Neural cell (in vitro differentiated cells): Measurements from ENCODE around the gene ZNF532. TPM values are rescaled to one million over a fixed set of nuclear protein-coding genes. Genes with fewer than 3 reads are reported as not detected.

Source experiments
- H2AFZ ChIP-seq: fragments of 200-600, 300-800 bp; sonication (generic), shearing (Covaris generic); 2 replicates; pipeline ENCODE4 v1.6.0; 2014; ENCODE audit warnings: low read depth, mild to moderate bottlenecking, antibody characterized with exemption, low read length, moderate library complexity
- H3F3A ChIP-seq: fragments of 200-600 bp; shearing (Covaris generic); 2 replicates; pipeline ENCODE4 v1.6.1; 2016; ENCODE audit warnings: mild to moderate bottlenecking, moderate library complexity, mixed read lengths, antibody characterized with exemption, low read length; ENCODE audit not compliant: insufficient read depth, poor library complexity, severe bottlenecking
- H3K27ac ChIP-seq: fragments of 200-600, 300-800 bp; sonication (generic), shearing (Covaris generic); 2 replicates; pipeline ENCODE4 v1.5.1; 2014; ENCODE audit warnings: mild to moderate bottlenecking, low read length, moderate library complexity
- H3K27me3 ChIP-seq: fragments of 300-800, 200-600 bp; sonication (generic), shearing (Covaris generic); 2 replicates; pipeline ENCODE4 v1.6.0; 2014; ENCODE audit warnings: mild to moderate bottlenecking, low read depth, low read length, moderate library complexity; ENCODE audit not compliant: insufficient read depth
- H3K36me3 ChIP-seq: fragments of 300-800, 200-600 bp; sonication (generic), shearing (Covaris generic); 2 replicates; pipeline ENCODE4 v1.5.1; 2014; ENCODE audit warnings: mild to moderate bottlenecking, antibody characterized with exemption, low read length, moderate library complexity; ENCODE audit not compliant: insufficient read depth
- H3K4me2 ChIP-seq: fragments of 300-800, 200-600 bp; sonication (generic), shearing (Covaris generic); 2 replicates; pipeline ENCODE4 v1.6.0; 2014; ENCODE audit warnings: mild to moderate bottlenecking, low read length
- H3K4me3 ChIP-seq: fragments of 300-800, 200-600 bp; sonication (generic), shearing (Covaris generic); 2 replicates; pipeline ENCODE4 v1.5.1; 2014; ENCODE audit warnings: mild to moderate bottlenecking, low read length, moderate library complexity
- H3K79me2 ChIP-seq: fragments of 200-600 bp; shearing (Covaris generic); replicated peaks from 2 replicates; pipeline ENCODE4 v1.6.0; 2014; ENCODE audit warnings: mild to moderate bottlenecking, low read length, moderate library complexity; ENCODE audit not compliant: insufficient read depth
- H3K9ac ChIP-seq: fragments of 300-800, 200-600 bp; sonication (generic), shearing (Covaris generic); 2 replicates; pipeline ENCODE4 v1.6.1; 2016; ENCODE audit warnings: mild to moderate bottlenecking, low read length, mixed read lengths
- H3K9me2 ChIP-seq: fragments of 200-600 bp; shearing (Covaris generic); 2 replicates; pipeline ENCODE4 v1.6.1; 2016; ENCODE audit warnings: mild to moderate bottlenecking, low read length, mixed read lengths; ENCODE audit not compliant: insufficient read depth
- H3K9me3 ChIP-seq: fragments of 200-600, 300-800 bp; sonication (generic), shearing (Covaris generic); 2 replicates; pipeline ENCODE4 v1.6.1; 2016; ENCODE audit warnings: mild to moderate bottlenecking, mixed run types, low read length, moderate library complexity, mixed read lengths
- H4K20me1 ChIP-seq: fragments of 200-600 bp; shearing (Covaris generic); 2 replicates; pipeline ENCODE4 v1.6.1; 2016; ENCODE audit warnings: mild to moderate bottlenecking, mixed run types; ENCODE audit not compliant: insufficient read depth
- CTCF ChIP-seq: fragments of 450-650 bp; IDR thresholded peaks from 2 replicates; pipeline ENCODE4 v1.5.1; 2014; ENCODE audit warnings: antibody characterized with exemption, mild to moderate bottlenecking, moderate library complexity; ENCODE audit not compliant: poor library complexity, severe bottlenecking
- EP300 ChIP-seq: fragments of 450-650 bp; conservative IDR thresholded peaks from 2 replicates; pipeline ENCODE4 v1.6.1; 2014; ENCODE audit warnings: antibody characterized with exemption, mild to moderate bottlenecking, moderate library complexity; ENCODE audit not compliant: poor library complexity, severe bottlenecking
- EZH2 ChIP-seq: fragments of 200-600, 300-800 bp; shearing (Covaris generic), sonication (generic); IDR thresholded peaks from 2 replicates; pipeline ENCODE4 v1.6.1; 2014; ENCODE audit warnings: antibody characterized with exemption, low read length, borderline replicate concordance, mild to moderate bottlenecking; ENCODE audit not compliant: insufficient read depth, poor library complexity, severe bottlenecking
- MXI1 ChIP-seq: fragments of 450-650 bp; conservative IDR thresholded peaks from 2 replicates; pipeline ENCODE4 v1.6.1; 2014; ENCODE audit warnings: antibody characterized with exemption, mild to moderate bottlenecking; ENCODE audit not compliant: poor library complexity, severe bottlenecking
- POLR2AphosphoS5 ChIP-seq: IDR thresholded peaks from 2 replicates; pipeline ENCODE4 v1.6.1; 2012
- RAD21 ChIP-seq: fragments of 450-650 bp; conservative IDR thresholded peaks from 2 replicates; pipeline ENCODE4 v1.6.1; 2014; ENCODE audit warnings: antibody characterized with exemption, mild to moderate bottlenecking, moderate library complexity
- REST ChIP-seq: IDR thresholded peaks from 2 replicates; pipeline ENCODE4 v1.6.1; 2012; ENCODE audit warnings: borderline replicate concordance
- SMC3 ChIP-seq: fragments of 450-650 bp; conservative IDR thresholded peaks from 2 replicates; pipeline ENCODE4 v1.6.1; 2014; ENCODE audit warnings: antibody characterized with exemption, mild to moderate bottlenecking, moderate library complexity; ENCODE audit not compliant: poor library complexity
- TAF1 ChIP-seq: IDR thresholded peaks from 2 replicates; pipeline ENCODE4 v1.6.1; 2012; ENCODE audit warnings: low read depth
- polyA plus RNA-seq: library from polyadenylated mRNA; depleted of rRNA; stranded (reverse); fragments of >200 nt; gene quantifications from 2 replicates; pipeline ENCODE4 v1.2.3, GENCODE V29; 2014

Gene ZNF532
- polyA plus RNA-seq, 1 donor from 2014 or later: 119 TPM

- peaks cover 21% of the 10 kb centered on the region for H3K36me3 ChIP-seq
Measured at GRCh38 chr18:58960946-58961722, 96.5 kb downstream of the ZNF532 start.

GRCh38 chr18:58962336-58962735 lies 97.7 kb downstream of the ZNF532 start:
- H3K27ac ChIP-seq: no peak overlapping the region
- peaks cover 13% of the 10 kb centered on the region for H3K36me3 ChIP-seq
- no peaks in the 10 kb centered on the region for H3F3A ChIP-seq
- no peak overlapping the region for H3K9ac ChIP-seq
- H3K4me2 ChIP-seq: no peak overlapping the region
- H4K20me1 ChIP-seq: peaks cover 4% of the 10 kb centered on the region
- H3K79me2 ChIP-seq: peaks cover 28% of the 10 kb centered on the region
- H3K4me3 ChIP-seq: no peak overlapping the region
- H3K27me3 ChIP-seq: no peaks in the 10 kb centered on the region
- H3K9me3 ChIP-seq: no peaks in the 10 kb centered on the region
- H3K9me2 ChIP-seq: no peaks in the 10 kb centered on the region
- no peak overlapping the region for H2AFZ ChIP-seq
- TF ChIP-seq EZH2 (no peak), MXI1 (no peak), POLR2AphosphoS5 (no peak), REST (no peak), TAF1 (no peak), EP300 (no peak), SMC3 (no peak)

More at GRCh38 chr18:58960946-58961722, 96.5 kb downstream of the ZNF532 start:
- H3K9me2 ChIP-seq: no peaks in the 10 kb centered on the region
- H3K27me3 ChIP-seq: no peaks in the 10 kb centered on the region
- H3K4me3 ChIP-seq: no peak overlapping the region
- H3K79me2 ChIP-seq: peaks cover 26% of the 10 kb centered on the region
- no peaks in the 10 kb centered on the region for H3K9me3 ChIP-seq
- H4K20me1 ChIP-seq: peaks cover 4% of the 10 kb centered on the region
- H3K27ac ChIP-seq: no peak overlapping the region
- H3K9ac ChIP-seq: no peak overlapping the region
- H2AFZ ChIP-seq: no peak overlapping the region
- H3F3A ChIP-seq: no peaks in the 10 kb centered on the region
- TF ChIP-seq REST (no peak), EZH2 (no peak), CTCF (no peak), MXI1 (no peak), TAF1 (no peak), RAD21 (no peak), POLR2AphosphoS5 (no peak), SMC3 (no peak), EP300 (no peak)
- no peak overlapping the region for H3K4me2 ChIP-seq
